HG02763 (cell line): ENCODE results near the gene LPP.

Source experiments
- ATAC-seq: cut with Tn5 transposase; IDR thresholded peaks from one replicate; pipeline ENCODE4 v1.9.1; 2021; ENCODE audit warnings: mild to moderate bottlenecking, moderate library complexity; ENCODE audit not compliant: unreplicated experiment

Gene LPP

DNA sequence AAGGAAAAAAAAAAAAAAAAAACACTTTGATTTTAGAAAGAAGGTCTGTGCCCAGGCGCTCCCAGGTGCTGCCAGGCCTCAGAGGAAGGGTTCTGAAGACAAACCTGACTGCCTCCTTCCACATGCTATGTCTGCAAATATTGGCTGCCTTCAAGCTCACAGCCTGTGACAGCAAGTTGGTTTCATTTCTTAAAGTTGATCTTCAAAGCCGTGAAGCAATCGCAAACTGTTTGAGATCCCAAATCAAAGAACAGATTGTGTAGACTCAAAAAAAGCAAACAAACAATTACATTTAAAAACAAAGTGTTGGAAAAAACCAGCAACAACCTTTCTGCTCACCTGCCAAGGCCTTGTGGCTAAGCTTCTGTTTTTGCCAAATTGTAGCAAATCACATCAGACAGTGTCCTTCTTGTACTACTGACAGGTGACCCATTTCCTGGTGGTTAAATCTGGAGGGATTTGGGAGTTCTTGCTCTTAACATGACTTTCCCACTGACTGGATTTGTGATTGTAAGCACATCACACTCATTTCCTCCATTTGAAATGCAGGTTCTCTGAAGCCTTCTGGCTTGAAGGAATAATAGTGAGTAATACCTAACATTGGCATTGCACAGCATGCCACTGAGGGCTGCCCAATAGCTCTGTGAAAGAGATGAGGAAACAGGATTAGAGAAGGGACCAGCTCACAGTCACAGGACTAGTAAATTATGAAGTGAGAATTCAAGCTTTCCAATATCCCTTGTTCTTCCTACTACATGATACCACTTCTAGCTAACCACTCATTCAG, 502.4 kb downstream of the LPP start:
- no peak for ATAC-seq

DNA sequence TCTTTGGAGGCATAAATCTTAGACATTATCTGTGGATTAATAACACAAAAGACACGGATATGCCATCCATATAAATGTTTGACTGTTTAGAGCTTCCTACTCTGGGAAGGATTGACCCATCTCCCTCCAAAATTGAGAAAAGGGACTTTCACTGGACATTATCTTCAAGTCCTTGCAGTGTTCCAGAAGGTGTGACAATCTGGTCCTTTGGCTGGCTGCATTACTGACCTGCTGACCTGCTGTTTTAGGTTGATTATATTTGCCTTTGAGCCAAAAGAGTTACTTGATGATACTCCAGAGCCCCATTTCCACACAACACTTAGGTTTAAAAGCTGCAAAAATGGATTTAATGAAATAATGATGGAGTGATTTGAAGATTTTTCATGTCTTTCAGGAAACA, 504.6 kb downstream of the LPP start:
- no peak for ATAC-seq

DNA sequence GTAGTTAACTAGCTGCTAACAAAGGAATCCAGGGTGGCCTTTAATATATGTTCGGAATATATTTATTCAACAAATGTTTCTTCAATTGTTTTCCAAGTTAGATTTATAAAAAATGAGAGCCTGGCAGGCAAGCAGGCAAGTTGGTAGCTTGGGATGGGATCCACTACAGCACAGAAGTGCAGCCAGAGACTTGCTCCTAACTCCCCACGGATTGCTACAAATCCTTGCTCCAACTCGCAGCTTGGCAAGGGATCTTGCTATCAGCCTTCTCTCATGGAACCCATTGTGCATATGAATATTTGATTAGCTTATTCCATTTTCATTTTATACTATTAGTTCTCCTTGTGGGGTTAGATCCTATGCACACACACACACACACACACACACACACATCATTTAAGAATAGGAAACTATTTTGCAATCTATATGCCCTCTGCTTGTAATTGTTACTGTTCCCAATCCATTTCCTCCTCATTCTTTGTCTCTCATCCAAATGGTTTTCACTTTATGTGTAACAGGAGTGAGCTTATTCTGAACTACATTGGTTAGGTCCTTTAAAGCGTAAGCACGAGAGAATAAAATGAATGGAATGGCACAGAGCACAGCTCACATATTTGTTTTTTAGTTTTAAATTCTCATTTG, 505.6 kb downstream of the LPP start:
- no peak for ATAC-seq

DNA sequence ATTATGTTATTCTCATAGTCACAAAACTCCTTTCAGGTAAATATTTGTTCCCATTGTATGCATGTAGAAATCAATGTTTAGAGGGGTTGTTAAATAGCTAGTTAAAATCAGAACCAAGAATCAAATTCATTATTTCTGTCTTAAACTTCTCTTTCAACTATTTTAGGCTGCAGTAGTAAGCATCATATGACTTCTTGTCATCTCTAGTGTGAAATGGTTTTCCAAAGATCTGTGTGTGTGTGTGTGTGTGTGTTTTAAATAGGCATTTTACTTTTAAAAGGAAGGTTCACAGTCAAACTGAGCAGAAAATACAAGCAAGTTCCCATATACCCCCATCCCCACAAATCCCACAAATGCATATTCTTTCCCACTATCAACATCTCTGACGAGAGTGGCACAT, 506.5 kb downstream of the LPP start:
- no peak for ATAC-seq

DNA sequence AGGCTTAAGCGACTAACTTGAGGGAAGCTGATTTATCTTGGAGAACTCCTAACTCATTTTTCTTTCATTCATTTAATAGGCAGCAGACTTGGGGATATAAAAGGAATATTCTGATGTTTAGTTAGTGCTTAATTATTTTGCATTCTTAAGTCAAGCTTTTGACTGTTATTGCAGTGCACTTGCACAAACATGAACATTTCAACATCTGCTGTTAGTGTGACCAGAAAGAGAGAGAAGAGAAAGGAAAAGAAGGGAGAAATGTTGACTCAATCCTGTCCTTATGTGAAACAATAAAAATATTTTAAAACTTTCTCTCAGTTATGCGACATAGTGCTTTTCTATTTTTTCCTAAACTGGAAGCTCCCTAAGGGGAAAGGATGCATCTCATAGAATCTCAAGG, 507.8 kb downstream of the LPP start:
- no peak for ATAC-seq

DNA sequence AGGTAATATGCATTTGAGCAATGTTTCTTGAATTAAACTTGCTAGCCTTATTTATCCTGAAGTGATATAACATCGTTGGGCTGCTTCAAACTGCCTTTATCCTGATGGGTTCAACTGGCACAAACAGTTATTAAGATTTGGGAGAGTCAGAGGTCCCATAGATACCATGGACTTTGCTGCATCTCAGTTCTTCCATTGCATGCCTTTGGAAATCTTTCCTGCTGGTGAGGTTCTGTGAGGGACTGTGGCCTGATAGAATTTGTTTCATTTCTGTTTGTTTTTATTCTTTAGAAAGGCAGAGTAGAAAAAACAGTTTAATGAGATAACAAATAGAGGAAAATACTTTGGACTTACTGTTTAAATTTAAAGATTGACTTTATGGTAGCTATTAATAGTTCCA, 508.3 kb downstream of the LPP start:
- no peak for ATAC-seq

DNA sequence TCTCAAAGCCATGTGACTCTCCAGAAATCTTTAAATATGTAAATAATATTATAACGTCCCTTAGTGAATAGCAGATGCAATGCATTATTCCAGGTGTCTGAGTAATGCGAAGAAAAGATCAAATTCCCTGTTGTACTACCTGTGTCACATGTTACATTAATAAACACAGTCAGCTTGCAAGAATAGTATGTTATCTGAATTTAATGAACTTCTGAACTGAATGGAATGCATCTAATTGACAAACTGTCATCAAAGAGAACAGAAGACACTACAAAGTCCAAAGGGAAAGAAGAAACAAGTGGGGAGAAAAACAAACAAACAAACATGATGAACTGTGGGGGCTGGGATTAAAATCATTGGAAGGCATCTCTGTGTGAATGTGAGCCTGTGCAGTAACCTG, 508.8 kb downstream of the LPP start:
- ATAC-seq, result no peak

DNA sequence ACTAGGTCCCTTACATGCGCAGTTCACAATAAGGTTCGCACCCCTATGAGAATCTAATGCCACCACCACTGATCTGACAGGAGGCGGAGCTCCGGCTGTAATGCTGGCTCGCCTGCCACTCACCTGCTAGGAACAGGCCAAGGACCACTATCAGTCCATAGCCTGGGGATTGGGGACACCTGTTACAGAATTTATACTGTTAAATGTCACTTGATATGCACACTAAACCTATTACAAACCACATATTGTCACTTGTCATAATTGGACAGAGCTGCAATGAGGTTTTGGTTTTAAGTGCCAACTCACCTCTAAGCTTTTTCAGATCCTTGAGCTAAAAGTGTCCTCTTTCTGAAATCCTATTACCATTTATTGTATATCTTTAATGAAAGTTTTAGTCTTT, 509.9 kb downstream of the LPP start:
- ATAC-seq, result no peak

DNA sequence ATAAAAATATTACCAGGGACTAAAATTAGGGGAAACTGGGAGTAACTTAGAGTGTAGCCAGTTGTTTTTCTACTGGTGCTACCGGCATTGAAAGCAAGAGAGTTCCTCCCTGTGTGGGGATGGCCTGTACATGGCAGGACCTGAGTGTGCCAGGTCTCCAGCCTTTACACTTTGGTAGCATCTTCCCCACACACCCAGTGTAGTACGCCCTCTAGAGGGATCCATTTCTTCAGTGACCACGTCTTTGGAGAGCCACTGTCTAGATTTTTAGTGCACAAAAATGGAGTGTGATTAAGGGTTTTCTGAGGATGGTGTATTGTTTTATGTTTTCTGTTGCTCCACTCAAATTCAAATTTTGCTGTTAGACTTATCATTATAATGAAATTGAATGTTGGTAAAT, 510.8 kb downstream of the LPP start:
- no peak for ATAC-seq

DNA sequence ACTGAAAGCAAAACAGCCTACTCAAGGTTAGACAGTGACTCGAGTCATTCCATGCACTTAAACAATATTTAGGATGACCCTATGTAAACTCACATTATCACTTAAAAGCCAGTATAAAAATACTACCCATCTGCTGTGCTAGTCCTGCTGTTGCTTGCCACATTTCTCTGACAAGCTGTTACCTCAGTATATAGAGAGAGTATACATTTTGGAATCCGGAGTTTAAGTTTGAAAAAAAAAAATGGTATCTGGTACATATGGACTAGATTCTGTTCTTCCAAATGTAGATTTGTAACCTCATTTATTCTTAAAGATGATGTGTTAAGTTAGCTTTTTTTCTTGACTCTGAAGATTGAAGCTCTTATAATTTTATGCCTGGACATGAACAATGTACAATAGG, 514.0 kb downstream of the LPP start:
- no peak for ATAC-seq

DNA sequence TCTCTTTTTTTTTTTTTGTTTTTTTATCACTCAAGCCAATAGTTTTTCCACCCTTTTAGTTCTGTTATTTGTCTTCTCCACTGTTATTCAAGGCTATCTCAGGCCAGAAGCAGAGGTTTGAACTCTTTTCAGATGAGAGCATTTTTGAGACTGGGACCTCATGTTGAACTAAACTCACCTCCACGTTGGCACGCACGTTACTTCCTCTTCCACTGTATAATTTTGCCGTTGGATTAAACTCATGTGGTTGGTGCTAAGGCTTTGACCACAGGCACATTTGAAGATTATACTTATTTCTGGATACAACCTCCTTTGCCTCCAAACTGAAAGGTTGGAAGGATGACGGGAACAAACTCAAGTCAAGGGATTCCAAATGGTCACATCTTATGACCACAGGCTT, 516.5 kb downstream of the LPP start:
- ATAC-seq, result no peak

DNA sequence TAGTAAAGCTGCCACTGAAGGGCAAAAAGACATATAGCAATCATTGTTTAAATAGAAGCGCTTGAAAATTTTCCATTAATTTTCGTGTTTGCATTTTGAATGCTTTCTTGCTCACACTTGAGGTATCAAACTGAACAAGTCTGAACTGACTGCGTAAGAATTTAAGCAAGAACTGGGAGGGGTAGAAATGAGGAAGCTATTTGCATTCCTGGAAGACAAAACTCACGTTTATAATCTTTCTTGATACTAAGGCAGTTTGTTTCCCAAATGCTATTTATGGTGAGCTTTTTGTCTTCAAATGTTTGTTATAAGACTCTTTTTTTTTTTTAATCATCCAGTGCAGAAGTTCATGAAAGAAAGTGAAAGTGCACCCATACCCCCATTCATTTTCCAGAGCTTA, 518.0 kb downstream of the LPP start:
- ATAC-seq, result no peak

DNA sequence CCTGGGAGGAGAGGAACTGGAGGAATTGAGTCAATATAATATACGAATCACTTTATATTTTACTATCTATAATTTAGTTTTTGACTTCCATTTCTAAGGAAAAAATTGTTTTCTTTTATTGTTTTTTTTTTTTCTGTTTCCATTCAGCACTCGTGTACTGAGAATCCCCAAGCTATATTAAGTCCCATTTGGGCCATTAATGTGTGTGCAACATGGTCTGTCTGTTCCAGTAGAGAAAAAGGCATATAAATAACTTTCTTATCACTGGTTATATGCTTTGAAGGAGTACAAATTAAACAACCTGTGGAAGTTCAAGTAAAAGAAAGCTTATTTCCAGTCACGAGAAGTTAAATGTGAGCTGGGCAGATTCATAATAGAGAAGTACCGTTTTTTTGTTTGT, 518.9 kb downstream of the LPP start:
- ATAC-seq, result no peak

DNA sequence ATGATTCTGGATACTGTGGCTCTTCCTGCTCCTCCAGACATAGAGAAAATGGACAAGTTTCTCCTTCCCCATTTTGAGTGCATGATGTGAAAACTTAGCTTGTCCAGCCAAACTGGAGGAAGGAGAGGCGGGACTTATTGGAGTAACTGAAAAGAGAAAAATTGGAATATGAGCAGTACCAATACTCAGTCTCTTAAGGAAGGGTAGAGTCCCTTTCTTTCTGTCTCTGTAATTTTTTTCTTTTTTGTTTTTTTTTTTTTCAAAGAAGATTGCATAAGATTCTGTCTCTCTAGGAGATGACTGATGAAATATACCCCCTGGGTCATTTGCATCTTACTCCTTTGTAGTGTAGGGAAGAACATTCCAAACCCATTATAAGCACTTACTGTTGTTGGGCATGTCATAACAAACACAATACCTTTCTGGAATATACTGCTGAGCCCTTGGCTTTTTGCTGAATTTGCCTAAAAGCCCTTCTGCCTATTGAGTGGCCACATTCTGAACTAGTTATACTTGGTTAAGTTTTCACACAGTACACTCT, 519.8 kb downstream of the LPP start:
- ATAC-seq, result no peak

DNA sequence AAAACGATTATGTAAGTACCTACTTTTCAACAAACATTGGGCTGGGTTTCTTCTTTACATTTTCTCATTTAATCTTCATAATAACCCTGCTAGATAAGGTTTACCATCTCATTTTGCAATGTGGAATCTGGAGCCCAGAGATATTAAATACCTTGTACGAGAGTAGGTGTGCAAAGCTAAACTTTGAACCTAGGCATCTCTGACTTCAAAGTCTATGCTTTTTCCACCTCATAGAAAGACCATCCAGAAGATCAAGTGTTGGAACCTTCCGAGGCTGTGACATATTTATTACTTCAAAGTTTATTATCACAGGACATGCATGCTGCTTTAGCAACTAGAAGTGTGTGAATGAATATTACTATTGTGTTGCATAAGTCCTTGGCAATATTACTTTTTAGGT, 520.6 kb downstream of the LPP start:
- no peak for ATAC-seq

DNA sequence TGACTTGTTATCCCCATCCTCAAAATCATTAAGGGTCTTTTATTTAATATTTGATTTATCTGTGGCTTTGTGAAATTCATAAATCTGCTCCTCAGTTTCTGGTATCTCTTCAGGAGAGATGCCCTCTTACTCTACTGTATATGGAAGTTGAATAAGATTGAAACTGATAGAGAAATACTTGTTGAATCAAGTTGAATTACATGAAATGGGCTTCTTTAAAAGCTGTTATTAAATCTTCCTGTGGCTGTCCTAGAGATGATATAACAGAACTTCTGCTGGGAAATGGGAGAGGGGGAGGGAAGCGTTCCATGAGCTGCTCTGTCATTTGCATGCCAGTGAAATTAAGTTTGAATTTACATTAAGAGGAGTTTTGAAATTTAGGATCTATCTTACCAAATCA, 523.4 kb downstream of the LPP start:
- no peak for ATAC-seq

DNA sequence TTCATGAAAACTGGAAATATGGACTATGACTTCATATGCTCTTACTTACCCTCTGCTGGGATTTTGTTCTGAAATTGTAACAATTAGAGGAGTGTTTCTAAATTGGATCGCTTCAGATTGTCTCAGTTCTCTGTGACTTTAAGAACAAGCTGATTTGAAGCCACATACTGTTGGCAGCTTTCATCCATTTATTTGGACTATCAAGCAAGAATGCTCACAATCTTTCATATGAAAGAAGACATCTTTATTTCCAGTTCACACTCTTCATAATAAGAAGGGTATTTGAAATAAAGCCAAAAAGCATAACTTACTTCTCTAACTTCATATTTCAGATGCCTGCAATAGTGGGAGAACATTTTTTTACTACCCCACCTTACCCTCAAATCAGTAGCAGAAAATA, 526.2 kb downstream of the LPP start:
- ATAC-seq, result no peak

DNA sequence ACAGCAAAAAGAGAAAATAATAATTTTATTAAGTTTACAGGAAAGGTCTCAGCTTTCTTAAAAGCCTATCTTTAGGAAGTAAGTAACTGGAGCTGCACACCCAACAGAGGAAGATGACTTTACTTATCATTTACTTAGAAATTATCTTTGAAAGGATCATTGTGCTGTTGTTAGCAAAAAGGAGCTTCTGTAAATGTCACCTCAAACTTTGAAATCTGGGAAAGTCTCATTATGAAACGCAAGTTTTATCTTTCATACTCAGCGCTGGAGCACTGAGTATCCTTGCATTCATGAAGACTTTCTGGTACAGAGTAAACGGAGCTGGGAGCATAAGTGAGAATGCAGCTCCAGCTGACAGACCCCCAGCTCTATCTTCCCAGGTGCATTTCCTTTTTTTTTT, 526.6 kb downstream of the LPP start:
- no peak for ATAC-seq

DNA sequence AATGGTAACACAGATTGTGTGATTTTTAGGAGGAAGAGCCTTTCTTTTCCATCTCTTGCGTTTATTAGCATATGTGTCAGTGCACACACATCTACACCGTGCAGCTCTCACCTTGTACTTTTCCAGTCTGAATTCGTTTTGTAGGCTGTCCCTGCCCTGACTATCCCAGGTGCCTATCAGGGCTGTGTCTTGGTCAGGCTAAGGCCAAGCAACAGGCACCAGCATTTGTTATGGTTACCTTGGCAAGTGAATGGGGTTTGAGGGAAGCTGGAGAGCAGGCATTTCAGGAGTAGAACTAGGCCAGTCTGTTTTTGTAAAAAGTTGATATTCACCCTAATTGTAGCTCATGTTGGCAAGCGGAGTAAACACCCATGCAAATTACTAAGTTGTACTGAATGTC, 528.4 kb downstream of the LPP start:
- no peak for ATAC-seq

DNA sequence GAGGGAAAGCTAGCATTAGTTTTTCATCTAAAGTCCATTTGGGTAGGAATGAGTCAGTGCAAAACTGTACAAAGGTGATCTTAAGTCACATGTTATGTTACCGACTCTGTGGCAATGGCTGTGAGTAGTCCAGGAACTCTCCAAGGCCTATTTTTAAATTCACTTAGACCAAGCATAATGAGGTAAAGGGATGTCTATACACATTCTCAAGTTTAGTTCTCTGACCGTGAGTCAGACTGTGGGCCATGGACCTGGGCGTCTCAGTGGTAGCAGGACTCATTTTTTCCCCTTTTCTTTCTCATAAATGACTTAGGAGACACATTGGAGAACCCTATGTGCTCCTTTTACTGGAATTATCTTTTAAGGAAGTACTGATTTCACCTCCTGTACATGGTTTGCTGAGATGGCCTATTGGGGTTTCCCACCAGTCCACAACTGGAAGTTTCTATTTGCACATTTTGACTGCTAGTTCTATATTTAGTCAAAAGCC, 529.1 kb downstream of the LPP start:
- ATAC-seq, result no peak

DNA sequence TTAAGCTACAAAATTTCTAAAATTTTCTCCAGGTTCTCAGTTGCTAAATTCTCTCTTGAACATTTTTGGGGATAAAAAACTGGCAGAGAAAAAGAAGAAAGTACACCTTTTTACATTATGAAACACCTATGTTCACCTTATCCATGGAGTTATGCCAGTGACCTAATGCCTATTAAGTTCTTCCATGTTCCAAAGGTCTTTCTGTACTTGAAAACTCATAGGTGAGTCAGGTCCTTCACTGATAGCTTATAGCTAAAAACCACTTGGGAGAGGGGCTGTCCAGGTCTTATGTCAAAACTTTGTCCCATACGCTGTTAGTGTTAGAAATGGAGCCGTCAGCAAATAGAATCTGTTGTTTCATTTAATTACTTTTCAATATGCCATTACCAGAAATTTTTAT, 530.3 kb downstream of the LPP start:
- no peak for ATAC-seq

DNA sequence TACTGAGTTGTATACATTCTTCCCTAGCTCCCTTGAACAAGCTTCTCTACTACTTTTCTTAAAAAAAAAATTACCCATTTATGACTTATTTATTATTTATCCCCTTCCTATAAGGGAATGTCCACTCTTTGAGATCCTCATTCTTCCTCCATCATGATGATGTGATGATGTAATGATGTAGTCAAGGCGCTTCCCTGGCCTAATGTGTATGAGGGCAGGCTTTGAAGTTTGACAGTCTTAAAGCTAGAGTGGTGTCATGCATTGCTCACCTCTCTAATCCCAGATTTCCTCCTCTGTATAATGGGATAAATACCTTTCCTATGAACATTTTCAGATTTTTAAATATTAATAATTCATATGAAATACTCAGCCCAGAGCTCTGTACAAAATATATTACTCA, 531.8 kb downstream of the LPP start:
- no peak for ATAC-seq
